ENCODE measurements around the gene CLCF1.

- 0 out of 2 replicates have a peak, but pooled peaks have one; percentile 22 for TF ChIP-seq CTCF (conservative IDR thresholded peaks at IDR 0.05; ENCODE audit: low read length)
- no peak for TF ChIP-seq EZH2phosphoT487 (IDR thresholded peaks at IDR 0.05; ENCODE audit: borderline replicate concordance)
Observed at GRCh38 chr11:67409781-67410368, 36.5 kb upstream of the CLCF1 start.
